Progenitor cell of endocrine pancreas (in vitro differentiated cells): Measurements from ENCODE around the gene CCDC148. TPM values are rescaled to one million over a fixed set of nuclear protein-coding genes. Genes with fewer than 3 reads are reported as not detected.

Experiments used
- DNase-seq: peaks from one replicate; pipeline ENCODE4 v3.0.0; 2021; ENCODE audit warnings: low spot score; ENCODE audit not compliant: unreplicated experiment
- H3K27ac Mint-ChIP-seq: 2 replicates; pipeline ENCODE4 v1.8.0; 2021; ENCODE audit warnings: mild to moderate bottlenecking, moderate library complexity, mixed read lengths
- H3K27me3 Mint-ChIP-seq: 2 replicates; pipeline ENCODE4 v1.8.0; 2021; ENCODE audit warnings: mixed read lengths
- H3K36me3 Mint-ChIP-seq: 2 replicates; pipeline ENCODE4 v1.8.0; 2022; ENCODE audit warnings: mixed read lengths; ENCODE audit not compliant: insufficient read depth
- H3K4me1 Mint-ChIP-seq: 2 replicates; pipeline ENCODE4 v1.8.0; 2021; ENCODE audit warnings: low read depth, mixed read lengths
- H3K4me3 Mint-ChIP-seq: 2 replicates; pipeline ENCODE4 v1.8.0; 2021; ENCODE audit warnings: low read depth, mild to moderate bottlenecking, moderate library complexity, mixed read lengths
- H3K9me3 Mint-ChIP-seq: 2 replicates; pipeline ENCODE4 v1.8.0; 2021; ENCODE audit warnings: low read depth, mixed read lengths
- CTCF ChIP-seq: fragments of 200-600 bp; sonication (generic); IDR thresholded peaks from one replicate; pipeline ENCODE4 v1.5.0; 2021; ENCODE audit warnings: antibody characterized with exemption, mild to moderate bottlenecking; ENCODE audit not compliant: unreplicated experiment
- total RNA-seq: library from RNA; stranded (reverse); gene quantifications from 2 replicates; pipeline ENCODE4 v1.2.1, GENCODE V29; 2021

Gene CCDC148
- total RNA-seq, 1 donor from 2014 or later = 3.9 TPM

GRCh38 chr2:158184556-158185343 is 271.8 kb downstream of the CCDC148 start:
- no peaks in the 10 kb centered on the region for H3K36me3 Mint-ChIP-seq
- no peak for TF ChIP-seq CTCF
- H3K4me1 Mint-ChIP-seq = peaks cover 14% of the 10 kb centered on the region

GRCh38 chr2:158184001-158184400 is 272.6 kb downstream of the CCDC148 start:
- H3K36me3 Mint-ChIP-seq = no peaks in the 10 kb centered on the region
- no peaks in the 10 kb centered on the region for H3K9me3 Mint-ChIP-seq
- no peak for TF ChIP-seq CTCF
- peaks cover 14% of the 10 kb centered on the region for H3K4me1 Mint-ChIP-seq
- no peaks in the 10 kb centered on the region for H3K27me3 Mint-ChIP-seq
- H3K4me3 Mint-ChIP-seq = no peak overlapping the region
- H3K27ac Mint-ChIP-seq = no peak overlapping the region
- DNase-seq = no peak

More at GRCh38 chr2:158184556-158185343, 271.8 kb downstream of the CCDC148 start:
- Mint-ChIP-seq H3K9me3 (no peaks in the 10 kb centered on the region), H3K27me3 (no peaks in the 10 kb centered on the region), H3K4me3 (no peak overlapping the region), H3K27ac (no peak overlapping the region)
- peak; percentile 10 for DNase-seq

GRCh38 chr2:158182676-158183295 is 273.8 kb downstream of the CCDC148 start:
- DNase-seq = no peak
- Mint-ChIP-seq H3K4me1 (peaks cover 14% of the 10 kb centered on the region), H3K36me3 (no peaks in the 10 kb centered on the region), H3K27ac (no peak overlapping the region), H3K27me3 (no peaks in the 10 kb centered on the region), H3K4me3 (no peak overlapping the region), H3K9me3 (no peaks in the 10 kb centered on the region)
- no peak for TF ChIP-seq CTCF

- no peaks in the 10 kb centered on the region for H3K27me3 Mint-ChIP-seq
- TF ChIP-seq CTCF = no peak
- no peaks in the 10 kb centered on the region for H3K36me3 Mint-ChIP-seq
- no peak overlapping the region for H3K27ac Mint-ChIP-seq
- H3K9me3 Mint-ChIP-seq = no peaks in the 10 kb centered on the region
- H3K4me1 Mint-ChIP-seq = peaks cover 14% of the 10 kb centered on the region
- no peak overlapping the region for H3K4me3 Mint-ChIP-seq
- DNase-seq = no peak
Observed at GRCh38 chr2:158181171-158181570, 275.4 kb downstream of the CCDC148 start.

GRCh38 chr2:158179660-158180059 is 276.9 kb downstream of the CCDC148 start:
- H3K27me3 Mint-ChIP-seq = no peaks in the 10 kb centered on the region
- no peak for DNase-seq
- H3K27ac Mint-ChIP-seq = no peak overlapping the region
- H3K4me3 Mint-ChIP-seq = no peak overlapping the region
- peak; percentile 42 for TF ChIP-seq CTCF
- no peaks in the 10 kb centered on the region for H3K36me3 Mint-ChIP-seq
- no peaks in the 10 kb centered on the region for H3K9me3 Mint-ChIP-seq
- H3K4me1 Mint-ChIP-seq = peaks cover 7% of the 10 kb centered on the region
